ENCODE measurements around the gene PHLDB3.
"Not testable (repeated sequence)": the region's sequence is repeated elsewhere in the genome, so short reads cannot be mapped to it uniquely, and the experiment has no call there.

PHLDB3 gene

GRCh38 chr19:43439709-43440063 is 64.9 kb downstream of the PHLDB3 start:
- no peak overlapping the region for H3K4me3 ChIP-seq (ENCODE audit: low read depth in 1 of 2, low read length in 1 of 2)
- no peaks in the 10 kb centered on the region for H3K9me3 ChIP-seq
- H3K36me3 ChIP-seq = no peaks in the 10 kb centered on the region
- no peak for TF ChIP-seq CTCF (IDR thresholded peaks at IDR 0.05)
- H3K27ac ChIP-seq = no peak overlapping the region
- H3K4me1 ChIP-seq (ENCODE audit: control insufficient read depth in 1 of 2, insufficient read depth in 1 of 2, low read depth in 1 of 2, low read length in 1 of 2) = peaks cover 11 to 14% of the 10 kb centered on the region in 2 experiments
- H3K27me3 ChIP-seq = peaks cover 3% of the 10 kb centered on the region

- H3K27ac ChIP-seq = no peak overlapping the region
- H3K4me3 ChIP-seq (ENCODE audit: low read depth in 1 of 2, low read length in 1 of 2) = no peak overlapping the region
- no peaks in the 10 kb centered on the region for H3K36me3 ChIP-seq
- H3K9me3 ChIP-seq = no peaks in the 10 kb centered on the region
- H3K4me1 ChIP-seq (ENCODE audit: control insufficient read depth in 1 of 2, insufficient read depth in 1 of 2, low read depth in 1 of 2, low read length in 1 of 2) = peaks cover 10 to 14% of the 10 kb centered on the region in 2 experiments
- TF ChIP-seq CTCF (IDR thresholded peaks at IDR 0.05) = no peak
- H3K27me3 ChIP-seq = peaks cover 3% of the 10 kb centered on the region
Observed at GRCh38 chr19:43439032-43439708, 65.4 kb downstream of the PHLDB3 start.

- H3K4me3 ChIP-seq (ENCODE audit: low read depth in 1 of 2, low read length in 1 of 2) = no peak overlapping the region
- no peak for TF ChIP-seq CTCF (IDR thresholded peaks at IDR 0.05)
- H3K27me3 ChIP-seq = peaks cover 3% of the 10 kb centered on the region
- no peaks in the 10 kb centered on the region for H3K36me3 ChIP-seq
- peaks cover 10 to 14% of the 10 kb centered on the region in 2 experiments for H3K4me1 ChIP-seq (ENCODE audit: control insufficient read depth in 1 of 2, insufficient read depth in 1 of 2, low read depth in 1 of 2, low read length in 1 of 2)
- no peak overlapping the region for H3K27ac ChIP-seq
- no peaks in the 10 kb centered on the region for H3K9me3 ChIP-seq
Observed at GRCh38 chr19:43438291-43439031, 66.1 kb downstream of the PHLDB3 start.

- Histone ChIP-seq H3K4me3 (ENCODE audit: low read depth in 1 of 2, low read length in 1 of 2) (no peak overlapping the region), H3K27ac (no peak overlapping the region)
Observed at GRCh38 chr19:43437712-43438111, 66.8 kb downstream of the PHLDB3 start.

GRCh38 chr19:43437284-43437683 is 67.3 kb downstream of the PHLDB3 start:
- not testable (repeated sequence) for H3K27me3 ChIP-seq; H3K9me3 ChIP-seq; H3K4me3 ChIP-seq (ENCODE audit: low read depth in 1 of 2, low read length in 1 of 2); H3K27ac ChIP-seq; H3K36me3 ChIP-seq
- H3K4me1 ChIP-seq (ENCODE audit: control insufficient read depth in 1 of 2, insufficient read depth in 1 of 2, low read depth in 1 of 2, low read length in 1 of 2) = peaks cover 10 to 14% of the 10 kb centered on the region in 2 experiments

More at GRCh38 chr19:43437712-43438111, 66.8 kb downstream of the PHLDB3 start:
- no peaks in the 10 kb centered on the region for H3K9me3 ChIP-seq
- peaks cover 3% of the 10 kb centered on the region for H3K27me3 ChIP-seq
- no peaks in the 10 kb centered on the region for H3K36me3 ChIP-seq
- H3K4me1 ChIP-seq (ENCODE audit: control insufficient read depth in 1 of 2, insufficient read depth in 1 of 2, low read depth in 1 of 2, low read length in 1 of 2) = peaks cover 10 to 14% of the 10 kb centered on the region in 2 experiments
- TF ChIP-seq CTCF (IDR thresholded peaks at IDR 0.05) = no peak

- no peak overlapping the region for H3K27ac ChIP-seq
- H3K4me3 ChIP-seq (ENCODE audit: low read depth in 1 of 2, low read length in 1 of 2) = no peak overlapping the region
- no peaks in the 10 kb centered on the region for H3K36me3 ChIP-seq
- H3K4me1 ChIP-seq (ENCODE audit: control insufficient read depth in 1 of 2, insufficient read depth in 1 of 2, low read depth in 1 of 2, low read length in 1 of 2) = peaks cover 10 to 14% of the 10 kb centered on the region in 2 experiments
- no peak for TF ChIP-seq CTCF (IDR thresholded peaks at IDR 0.05)
- peaks cover 3% of the 10 kb centered on the region for H3K27me3 ChIP-seq
- no peaks in the 10 kb centered on the region for H3K9me3 ChIP-seq
Observed at GRCh38 chr19:43435775-43436174, 68.8 kb downstream of the PHLDB3 start.
